ENCODE data around the gene GFOD1. TPM values are rescaled to one million over a fixed set of nuclear protein-coding genes. Genes with fewer than 3 reads are reported as not detected.

Gene GFOD1
- total RNA-seq, 2 donors from 2014 or later, result 23.8 to 25.3 TPM

GRCh38 chr6:13454286-13455221 is 32.8 kb downstream of the GFOD1 start:
- no peak for TF ChIP-seq CTCF (IDR thresholded peaks at IDR 0.05)
- Histone ChIP-seq H3K27me3 (replicated peaks; ENCODE audit: insufficient read depth) (no peaks in the 10 kb centered on the region), H3K4me3 (no peak overlapping the region), H3K36me3 (no peaks in the 10 kb centered on the region), H3K9me3 (no peaks in the 10 kb centered on the region), H3K27ac (no peak overlapping the region), H3K4me1 (ENCODE audit: control insufficient read depth in 1 of 2, low read depth in 2 of 2) (peaks cover 12 to 36% of the 10 kb centered on the region in 2 donors)
- DNase-seq (ENCODE audit: low spot score) (no peak), ATAC-seq (ENCODE audit: insufficient number of reproducible peaks, low FRiP score, low read depth) (no peak)

DNA sequence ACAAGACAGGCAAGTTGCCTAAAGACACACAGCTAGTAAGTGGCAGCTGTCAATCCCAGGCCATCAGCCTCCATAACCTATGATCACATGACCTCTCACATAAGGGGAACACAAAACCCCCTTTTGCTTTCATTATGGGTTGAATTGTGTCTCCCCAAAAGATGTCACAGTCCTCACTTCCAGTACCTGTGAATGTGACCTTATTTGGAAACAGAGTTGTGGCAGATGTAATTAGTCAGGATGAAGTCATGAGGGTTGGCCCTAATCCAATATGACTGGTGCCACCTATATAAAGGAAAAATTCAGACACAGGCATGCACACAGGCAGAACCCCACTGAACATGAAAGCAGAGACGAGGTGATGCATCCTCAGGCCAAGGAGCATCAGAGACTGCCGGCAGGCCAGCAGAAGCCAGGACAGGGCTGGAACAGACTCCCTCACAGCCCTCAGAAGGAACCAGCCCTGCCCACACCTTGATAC is 33.6 kb downstream of the GFOD1 start:
- Histone ChIP-seq H3K9me3 (no peaks in the 10 kb centered on the region), H3K4me1 (ENCODE audit: control insufficient read depth in 1 of 2, low read depth in 2 of 2) (peaks cover 14 to 40% of the 10 kb centered on the region in 2 donors), H3K36me3 (no peaks in the 10 kb centered on the region), H3K27ac (no peak overlapping the region), H3K4me3 (no peak overlapping the region), H3K27me3 (replicated peaks; ENCODE audit: insufficient read depth) (no peaks in the 10 kb centered on the region)
- no peak for DNase-seq (ENCODE audit: low spot score)
- no peak for TF ChIP-seq CTCF (IDR thresholded peaks at IDR 0.05)
- ATAC-seq (ENCODE audit: insufficient number of reproducible peaks, low FRiP score, low read depth), result no peak

- H3K27ac ChIP-seq, result no peak overlapping the region
- ATAC-seq (ENCODE audit: insufficient number of reproducible peaks, low FRiP score, low read depth), result no peak
- H3K4me1 ChIP-seq (ENCODE audit: control insufficient read depth in 1 of 2, low read depth in 2 of 2), result peaks cover 20 to 45% of the 10 kb centered on the region in 2 donors
- TF ChIP-seq CTCF (IDR thresholded peaks at IDR 0.05), result no peak
- no peaks in the 10 kb centered on the region for H3K27me3 ChIP-seq (replicated peaks; ENCODE audit: insufficient read depth)
- no peak for DNase-seq (ENCODE audit: low spot score)
- H3K9me3 ChIP-seq, result no peaks in the 10 kb centered on the region
- H3K4me3 ChIP-seq, result no peak overlapping the region
- no peaks in the 10 kb centered on the region for H3K36me3 ChIP-seq
Measured at GRCh38 chr6:13453153-13453552, 34.2 kb downstream of the GFOD1 start.

DNA sequence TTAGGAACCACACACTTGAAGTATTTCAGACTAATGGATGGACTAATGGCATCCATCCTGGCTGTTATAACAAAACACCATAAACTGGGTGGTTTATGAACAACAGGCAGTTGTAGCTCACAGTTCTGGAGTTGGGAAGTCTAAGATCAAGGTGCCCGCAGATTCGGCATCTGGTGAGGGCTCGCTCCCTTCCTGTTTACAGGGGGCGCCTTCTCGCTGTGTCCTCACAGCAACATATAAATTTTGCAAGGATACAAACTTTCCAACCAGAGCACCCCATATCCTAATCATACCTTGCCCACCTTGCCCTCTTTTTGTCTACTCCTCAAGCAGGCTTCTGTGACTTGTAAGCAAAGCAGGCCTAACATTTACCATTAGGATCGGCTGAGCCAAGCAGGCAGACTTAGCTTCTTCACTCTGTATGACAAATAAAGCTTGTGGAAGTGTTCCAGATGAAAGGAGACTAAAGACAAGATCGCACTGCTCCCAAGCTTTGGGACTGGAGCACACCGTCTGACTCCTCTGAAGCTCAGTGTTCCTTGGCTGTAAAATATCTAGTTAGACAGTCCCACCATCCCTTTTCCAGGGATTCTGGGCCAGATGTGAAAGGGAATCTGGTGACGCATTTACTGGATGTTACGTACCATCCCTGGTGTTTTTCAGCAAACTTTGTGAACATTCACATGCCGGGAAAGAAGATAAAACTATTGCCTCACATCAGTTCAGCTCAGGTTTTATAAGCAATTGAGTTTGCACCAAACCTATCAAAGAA is 34.9 kb downstream of the GFOD1 start:
- no peak for ATAC-seq (ENCODE audit: insufficient number of reproducible peaks, low FRiP score, low read depth)
- Histone ChIP-seq H3K27ac (no peak overlapping the region), H3K4me1 (ENCODE audit: control insufficient read depth in 1 of 2, low read depth in 2 of 2) (peaks cover 22 to 45% of the 10 kb centered on the region in 2 donors)

More for the DNA sequence above, 34.9 kb downstream of the GFOD1 start:
- no peaks in the 10 kb centered on the region for H3K27me3 ChIP-seq (replicated peaks; ENCODE audit: insufficient read depth)
- H3K9me3 ChIP-seq, result no peaks in the 10 kb centered on the region
- TF ChIP-seq CTCF (IDR thresholded peaks at IDR 0.05), result no peak
- H3K4me3 ChIP-seq, result no peak overlapping the region
- no peaks in the 10 kb centered on the region for H3K36me3 ChIP-seq
- DNase-seq (ENCODE audit: low spot score), result no peak
